Osteocyte (in vitro differentiated cells): ENCODE results near the gene LENG9. TPM values are rescaled to one million over a fixed set of nuclear protein-coding genes. Genes with fewer than 3 reads are reported as not detected.
"Not testable (repeated sequence)": the region's sequence is repeated elsewhere in the genome, so short reads cannot be mapped to it uniquely, and the experiment has no call there.

Experiments
- DNase-seq: peaks from one replicate; pipeline ENCODE4 v3.0.0; 2021; ENCODE audit warnings: mixed read lengths; ENCODE audit not compliant: unreplicated experiment; ENCODE audit errors: extremely low spot score
- H3K27ac Mint-ChIP-seq: one replicate; pipeline ENCODE4 v1.8.0; 2021; ENCODE audit warnings: mild to moderate bottlenecking, mixed read lengths; ENCODE audit not compliant: unreplicated experiment
- H3K27me3 Mint-ChIP-seq: one replicate; pipeline ENCODE4 v1.8.0; 2021; ENCODE audit warnings: mixed read lengths; ENCODE audit not compliant: unreplicated experiment
- H3K36me3 Mint-ChIP-seq: one replicate; pipeline ENCODE4 v1.8.0; 2021; ENCODE audit warnings: mixed read lengths; ENCODE audit not compliant: unreplicated experiment
- H3K4me1 Mint-ChIP-seq: one replicate; pipeline ENCODE4 v1.8.0; 2021; ENCODE audit warnings: mixed read lengths; ENCODE audit not compliant: unreplicated experiment
- H3K4me3 Mint-ChIP-seq: one replicate; pipeline ENCODE4 v1.8.0; 2021; ENCODE audit warnings: mild to moderate bottlenecking, moderate library complexity, mixed read lengths; ENCODE audit not compliant: unreplicated experiment
- H3K9me3 Mint-ChIP-seq: one replicate; pipeline ENCODE4 v1.8.0; 2021; ENCODE audit warnings: mixed read lengths; ENCODE audit not compliant: unreplicated experiment
- total RNA-seq: library from RNA; stranded (reverse); gene quantifications from 2 replicates; pipeline ENCODE4 v1.2.1, GENCODE V29; 2021
- TF ChIP-seq, protein P1 (sequence below): fragments of 200-600 bp; sonication (generic); IDR thresholded peaks from 2 replicates; pipeline ENCODE4 v1.5.0; 2021; ENCODE audit warnings: antibody characterized with exemption, mild to moderate bottlenecking, moderate library complexity

Gene LENG9
- total RNA-seq, 1 donor from 2014 or later, result 11.0 TPM

DNA sequence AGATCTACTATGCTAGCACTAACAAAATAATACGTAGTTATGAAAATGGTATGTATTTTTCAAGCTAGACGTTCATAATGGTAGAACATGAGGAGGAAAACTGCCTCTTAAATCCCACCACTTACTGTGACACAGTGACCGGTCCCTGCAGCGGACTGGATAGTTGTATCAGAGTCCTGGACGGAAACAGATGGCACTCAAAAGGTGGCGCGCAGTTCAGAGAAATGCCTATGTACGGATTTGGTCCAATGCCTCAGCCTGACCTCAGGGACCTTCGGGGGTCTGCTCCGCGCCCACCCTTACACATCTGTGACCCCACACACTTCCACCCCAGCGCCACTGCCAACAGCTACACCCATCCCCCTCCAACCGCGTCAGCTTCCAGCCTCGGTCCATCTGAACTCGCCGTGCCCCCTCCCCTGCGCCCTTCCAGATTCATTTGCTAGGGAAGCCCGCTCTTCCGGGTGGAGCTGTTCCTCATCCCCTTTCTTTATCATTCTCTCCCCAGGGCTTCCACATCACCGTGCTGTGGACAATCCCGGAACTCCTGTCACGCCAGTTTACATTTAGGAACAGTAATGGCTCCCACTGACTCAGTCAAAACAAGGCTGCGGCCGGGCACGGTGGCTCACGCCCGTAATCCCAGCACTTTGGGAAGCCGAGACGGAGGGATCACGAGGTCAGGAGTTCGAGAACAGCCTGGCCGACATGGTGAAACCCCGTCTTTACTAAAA, 15.4 kb downstream of the LENG9 start:
- Mint-ChIP-seq H3K9me3 (no peaks in the 10 kb centered on the region), H3K36me3 (peaks cover 25% of the 10 kb centered on the region), H3K27me3 (no peaks in the 10 kb centered on the region), H3K4me3 (peak overlapping the region; percentile 99), H3K27ac (peak overlapping the region; percentile 98), H3K4me1 (peaks cover 36% of the 10 kb centered on the region)
- no peak for DNase-seq
- TF ChIP-seq, protein P1, sequence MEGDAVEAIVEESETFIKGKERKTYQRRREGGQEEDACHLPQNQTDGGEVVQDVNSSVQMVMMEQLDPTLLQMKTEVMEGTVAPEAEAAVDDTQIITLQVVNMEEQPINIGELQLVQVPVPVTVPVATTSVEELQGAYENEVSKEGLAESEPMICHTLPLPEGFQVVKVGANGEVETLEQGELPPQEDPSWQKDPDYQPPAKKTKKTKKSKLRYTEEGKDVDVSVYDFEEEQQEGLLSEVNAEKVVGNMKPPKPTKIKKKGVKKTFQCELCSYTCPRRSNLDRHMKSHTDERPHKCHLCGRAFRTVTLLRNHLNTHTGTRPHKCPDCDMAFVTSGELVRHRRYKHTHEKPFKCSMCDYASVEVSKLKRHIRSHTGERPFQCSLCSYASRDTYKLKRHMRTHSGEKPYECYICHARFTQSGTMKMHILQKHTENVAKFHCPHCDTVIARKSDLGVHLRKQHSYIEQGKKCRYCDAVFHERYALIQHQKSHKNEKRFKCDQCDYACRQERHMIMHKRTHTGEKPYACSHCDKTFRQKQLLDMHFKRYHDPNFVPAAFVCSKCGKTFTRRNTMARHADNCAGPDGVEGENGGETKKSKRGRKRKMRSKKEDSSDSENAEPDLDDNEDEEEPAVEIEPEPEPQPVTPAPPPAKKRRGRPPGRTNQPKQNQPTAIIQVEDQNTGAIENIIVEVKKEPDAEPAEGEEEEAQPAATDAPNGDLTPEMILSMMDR, result no peak

DNA sequence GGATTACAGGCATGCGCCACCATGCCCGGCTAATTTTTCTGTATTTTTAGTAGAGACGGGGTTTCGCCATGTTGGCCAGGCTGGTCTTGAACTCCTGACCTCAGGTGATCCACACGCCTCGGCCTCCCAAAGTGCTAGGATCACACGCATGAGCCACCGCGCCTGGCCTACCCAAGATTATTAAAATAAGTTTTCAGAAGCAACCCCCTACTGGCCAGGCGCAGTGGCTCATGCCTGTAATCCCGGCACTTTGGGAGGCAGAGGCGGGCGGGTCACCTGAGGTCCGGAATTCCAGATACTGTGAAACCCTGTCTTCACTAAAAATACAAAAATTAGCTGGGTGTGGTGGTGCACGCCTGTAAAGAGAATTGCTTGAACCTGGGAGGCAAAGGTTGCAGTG, 17.2 kb downstream of the LENG9 start:
- not testable (repeated sequence) for H3K27ac Mint-ChIP-seq, H3K27me3 Mint-ChIP-seq, H3K9me3 Mint-ChIP-seq, H3K4me3 Mint-ChIP-seq, DNase-seq
- peaks cover 18% of the 10 kb centered on the region for H3K36me3 Mint-ChIP-seq
- H3K4me1 Mint-ChIP-seq, result peaks cover 34% of the 10 kb centered on the region

GRCh38 chr19:54444737-54445136, 18.8 kb downstream of the LENG9 start:
- H3K27ac Mint-ChIP-seq, result no peak overlapping the region
- no peak for DNase-seq
- peaks cover 14% of the 10 kb centered on the region for H3K36me3 Mint-ChIP-seq
- peaks cover 18% of the 10 kb centered on the region for H3K4me1 Mint-ChIP-seq
- TF ChIP-seq, protein P1, result no peak
- no peaks in the 10 kb centered on the region for H3K9me3 Mint-ChIP-seq
- H3K27me3 Mint-ChIP-seq, result no peaks in the 10 kb centered on the region
- H3K4me3 Mint-ChIP-seq, result no peak overlapping the region

GRCh38 chr19:54440641-54441040, 22.9 kb downstream of the LENG9 start:
- no peaks in the 10 kb centered on the region for H3K27me3 Mint-ChIP-seq
- H3K36me3 Mint-ChIP-seq, result peaks cover 18% of the 10 kb centered on the region
- no peak overlapping the region for H3K4me3 Mint-ChIP-seq
- TF ChIP-seq, protein P1, result no peak
- H3K9me3 Mint-ChIP-seq, result no peaks in the 10 kb centered on the region
- H3K4me1 Mint-ChIP-seq, result peaks cover 8% of the 10 kb centered on the region
- DNase-seq, result no peak
- no peak overlapping the region for H3K27ac Mint-ChIP-seq

DNA sequence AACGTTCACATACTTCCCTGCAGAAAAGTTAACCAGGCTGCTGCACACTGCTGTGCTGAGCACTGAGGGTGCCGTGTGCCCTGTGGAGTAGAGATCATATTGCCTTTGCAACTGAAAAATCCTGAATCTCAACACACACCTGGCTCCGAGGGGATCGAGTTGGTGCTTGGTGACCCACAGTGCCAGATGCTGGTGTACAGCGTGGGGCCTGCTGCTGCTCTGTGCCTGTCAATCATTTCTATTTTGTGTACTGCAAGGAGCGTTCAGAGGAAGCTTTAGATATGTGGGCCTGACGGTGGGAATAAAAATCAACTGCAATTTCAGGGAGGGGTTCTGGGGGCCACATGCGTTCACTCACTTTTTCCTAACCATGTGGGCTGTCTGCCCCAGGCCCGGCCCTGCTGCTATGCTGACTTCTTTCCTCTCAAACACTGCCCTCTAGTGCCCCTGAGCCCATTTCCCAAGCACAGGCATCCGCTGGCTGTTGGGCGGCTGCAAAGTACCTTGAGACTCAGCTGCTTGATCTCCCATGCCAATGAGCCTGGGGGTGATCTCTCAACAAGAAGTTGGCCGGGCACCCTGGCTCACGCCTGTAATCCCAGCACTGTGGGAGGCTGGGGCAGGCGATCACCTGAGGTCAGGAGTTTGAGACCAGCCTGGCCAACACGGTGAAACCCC, 24.3 kb downstream of the LENG9 start:
- Mint-ChIP-seq H3K4me3 (no peak overlapping the region), H3K4me1 (peaks cover 8% of the 10 kb centered on the region), H3K27ac (no peak overlapping the region), H3K27me3 (no peaks in the 10 kb centered on the region), H3K36me3 (peaks cover 14% of the 10 kb centered on the region), H3K9me3 (no peaks in the 10 kb centered on the region)
- TF ChIP-seq, protein P1, result peak; percentile 54
- no peak for DNase-seq
